OCI-LY7 (cell line): ENCODE results near the gene TRA2A. TPM values are rescaled to one million over a fixed set of nuclear protein-coding genes. Genes with fewer than 3 reads are reported as not detected.

Source experiments
- BruUV-seq: library from RNA; stranded (reverse); fragments of 400-500 nt; replicated peaks from 2 replicates; lab custom pipeline; 2021; lab: Mats Ljungman, UMichigan
- CTCF ChIA-PET: fragments of 300-600 bp; sonication (Branson Sonifier 250); formaldehyde crosslinking; loops from one replicate; lab custom pipeline; 2022; ENCODE audit warnings: antibody characterized with exemption; ENCODE audit not compliant: unreplicated experiment; lab: Charles Lee
- POLR2A ChIA-PET: fragments of 300-600 bp; sonication (Branson Sonifier 250); formaldehyde crosslinking; loops from one replicate; lab custom pipeline; 2022; ENCODE audit warnings: antibody characterized with exemption; lab: Charles Lee
- DNase-seq: peaks from one replicate; pipeline ENCODE4 v3.0.0-alpha.2; 2015; ENCODE audit warnings: low spot score
- H2AFZ ChIP-seq: fragments of 200-600 bp; sonication (generic), shearing (Covaris generic); 2 replicates; pipeline ENCODE4 v1.6.1; 2014; ENCODE audit warnings: mild to moderate bottlenecking, antibody characterized with exemption, low read length, moderate library complexity
- H3K27ac ChIP-seq: fragments of 200-600 bp; sonication (generic); 2 replicates; pipeline ENCODE4 v1.5.1; 2014; ENCODE audit warnings: mixed run types, low read depth, mild to moderate bottlenecking, moderate library complexity, low read length, inconsistent platforms; ENCODE audit not compliant: poor library complexity, severe bottlenecking
- H3K36me3 ChIP-seq: fragments of 200-600 bp; sonication (generic); 2 replicates; pipeline ENCODE4 v1.6.1; 2014; ENCODE audit warnings: mild to moderate bottlenecking, antibody characterized with exemption, low read length, moderate library complexity, mixed read lengths; ENCODE audit not compliant: insufficient read depth
- H3K4me1 ChIP-seq: fragments of 200-600 bp; sonication (generic); 2 replicates; pipeline ENCODE4 v1.5.1; 2014; ENCODE audit warnings: mild to moderate bottlenecking, low read length; ENCODE audit not compliant: insufficient read depth, poor library complexity, severe bottlenecking
- H3K4me2 ChIP-seq: fragments of 200-600 bp; sonication (generic); 2 replicates; pipeline ENCODE4 v1.6.1; 2014; ENCODE audit warnings: mild to moderate bottlenecking, low read length
- H3K4me3 ChIP-seq: fragments of 200-600 bp; sonication (generic); 2 replicates; pipeline ENCODE4 v1.5.1; 2014; ENCODE audit warnings: mild to moderate bottlenecking, low read depth, low read length; ENCODE audit not compliant: poor library complexity, severe bottlenecking
- H3K79me2 ChIP-seq: fragments of 200-600 bp; sonication (generic); 2 replicates; pipeline ENCODE4 v1.6.1; 2016; ENCODE audit warnings: low read depth, mild to moderate bottlenecking, low read length, moderate library complexity, mixed read lengths; ENCODE audit not compliant: insufficient read depth
- H3K9me2 ChIP-seq: fragments of 200-600 bp; sonication (generic); 2 replicates; pipeline ENCODE4 v1.6.1; 2016; ENCODE audit warnings: mild to moderate bottlenecking, low read length, mixed read lengths; ENCODE audit not compliant: insufficient read depth
- H3K9me3 ChIP-seq: fragments of 200-600 bp; sonication (generic); 2 replicates; pipeline ENCODE4 v1.6.1; 2014; ENCODE audit warnings: mild to moderate bottlenecking, mixed run types, low read length, mixed read lengths
- H4K20me1 ChIP-seq: fragments of 200-600 bp; sonication (generic); 2 replicates; pipeline ENCODE4 v1.6.1; 2014; ENCODE audit warnings: mild to moderate bottlenecking, antibody characterized with exemption, low read length, moderate library complexity, mixed read lengths; ENCODE audit not compliant: insufficient read depth
- CTCF ChIP-seq: fragments of 200-600 bp; sonication (generic); conservative IDR thresholded peaks from 2 replicates; pipeline ENCODE4 v1.5.1; 2014; ENCODE audit warnings: mild to moderate bottlenecking, antibody characterized with exemption, low read length, moderate library complexity, mixed read lengths
- EZH2phosphoT487 ChIP-seq: fragments of 200-600 bp; sonication (generic); IDR thresholded peaks from 2 replicates; pipeline ENCODE4 v1.6.1; 2018; ENCODE audit warnings: low read depth, borderline replicate concordance, mild to moderate bottlenecking, mixed run types, antibody characterized with exemption, low read length, moderate library complexity, mixed read lengths
- intact Hi-C: fragments of 100-400 bp; cut with micrococcal nuclease; formaldehyde crosslinking; loops from one replicate; pipeline ENCODE4 v1.10.0; 2022; ENCODE audit not compliant: unreplicated experiment
- total RNA-seq, 2 experiments: library from RNA; depleted of rRNA in 1 of 2; stranded (reverse); fragments of >200 nt in 1 of 2; shearing (Covaris generic) in 1 of 2; gene quantifications; 2 replicates each; pipeline ENCODE4 v1.2.3, GENCODE V29; 2014 to 2022

Gene TRA2A
- total RNA-seq, 2 experiments from 2014 or later = 41.4 to 129 TPM

DNA sequence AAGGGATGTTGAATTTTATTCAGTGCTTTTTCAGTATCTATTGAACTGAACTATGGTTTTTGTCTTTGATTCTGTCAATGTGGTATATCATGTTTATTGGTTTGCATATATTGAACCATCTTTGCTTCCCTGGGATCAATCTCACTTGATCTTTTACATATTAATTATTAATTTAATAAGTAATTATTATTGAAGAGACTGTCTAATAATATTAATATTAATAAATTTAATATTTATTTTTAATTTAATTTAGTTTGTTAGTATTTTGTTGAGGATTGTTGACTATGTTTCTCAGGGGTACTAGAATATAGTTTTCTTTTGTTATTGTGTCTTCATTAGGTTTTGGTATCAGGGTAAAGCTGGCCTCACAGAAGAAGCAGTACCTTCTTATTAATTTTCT lies 26.5 kb upstream of the TRA2A start:
- H3K27ac ChIP-seq = no peak overlapping the region
- no TSS peak for BruUV-seq
- no peak for TF ChIP-seq CTCF
- TF ChIP-seq EZH2phosphoT487 = no peak
- POLR2A ChIA-PET = no interaction called here
- H3K36me3 ChIP-seq = no peaks in the 10 kb centered on the region
- CTCF ChIA-PET = no interaction called here
- no peak overlapping the region for H3K4me3 ChIP-seq
- H2AFZ ChIP-seq = no peak overlapping the region
- H3K4me2 ChIP-seq = no peak overlapping the region
- no peaks in the 10 kb centered on the region for H3K79me2 ChIP-seq
- intact Hi-C loops = no loop called here
- H3K9me3 ChIP-seq = no peaks in the 10 kb centered on the region
- H3K9me2 ChIP-seq = no peaks in the 10 kb centered on the region
- H3K4me1 ChIP-seq = no peaks in the 10 kb centered on the region
- no peaks in the 10 kb centered on the region for H4K20me1 ChIP-seq
- DNase-seq = no peak

- Histone ChIP-seq H3K9me2 (no peaks in the 10 kb centered on the region), H3K79me2 (no peaks in the 10 kb centered on the region), H2AFZ (no peak overlapping the region), H3K27ac (no peak overlapping the region), H3K9me3 (no peaks in the 10 kb centered on the region), H4K20me1 (no peaks in the 10 kb centered on the region), H3K4me1 (peaks cover 18% of the 10 kb centered on the region), H3K4me3 (no peak overlapping the region), H3K4me2 (no peak overlapping the region), H3K36me3 (no peaks in the 10 kb centered on the region)
- BruUV-seq = no TSS peak
- DNase-seq = no peak
- ChIA-PET CTCF (no interaction called here), POLR2A (interaction anchor here (1.2 kb wide), 1 partner anchor 163 kb away, joined by 3 read pairs; no protein-coding TSS in a partner anchor)
- intact Hi-C loops = loop anchor here (1.0 to 10.0 kb wide), 7 partner anchors 23 to 1027 kb away; partner anchors contain the start of genes KLHL7 and PALS2
- no peak for TF ChIP-seq CTCF
- no peak for TF ChIP-seq EZH2phosphoT487
These were observed 15.9 kb upstream of the TRA2A start for GRCh38 chr7:23547662-23548061.

DNA sequence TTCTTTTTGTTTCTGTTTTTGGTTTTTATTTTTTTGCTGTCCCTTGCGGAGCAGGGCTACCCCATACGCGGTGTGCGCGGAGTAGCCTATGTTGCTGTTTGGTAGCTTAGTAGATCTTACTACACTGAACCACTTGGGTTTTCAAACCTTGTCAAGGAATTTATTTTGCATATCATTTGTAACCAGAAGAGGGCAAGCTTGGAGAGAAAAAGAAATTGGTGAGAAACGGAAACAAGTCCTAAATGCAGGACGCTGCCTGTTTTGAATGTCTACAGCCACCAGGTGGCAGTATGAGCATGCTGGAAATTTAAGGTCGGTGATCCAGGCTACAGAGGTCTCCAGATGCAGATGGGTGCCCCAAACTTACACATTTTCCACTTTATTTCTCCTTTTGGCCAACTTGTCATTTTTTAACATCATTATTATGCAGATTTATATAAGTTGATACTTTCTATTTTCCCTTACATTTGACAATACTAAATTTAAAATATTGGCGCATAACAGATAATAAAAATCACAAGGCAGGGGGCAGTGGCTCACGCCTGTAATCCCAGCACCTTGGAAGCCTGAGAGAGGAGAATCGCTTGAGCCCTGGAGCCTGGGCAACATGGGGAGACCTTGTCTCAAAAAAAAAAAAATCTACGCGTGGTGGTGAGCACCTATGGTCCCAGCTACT lies 15.3 kb upstream of the TRA2A start:
- H3K4me3 ChIP-seq = no peak overlapping the region
- peak; percentile 89 for DNase-seq
- intact Hi-C loops = loop anchor here (1.0 to 10.0 kb wide), 7 partner anchors 24 to 1028 kb away; partner anchors contain the start of genes KLHL7 and PALS2
- TF ChIP-seq EZH2phosphoT487 (no peak), CTCF (peak; percentile 98)
- H3K36me3 ChIP-seq = no peaks in the 10 kb centered on the region
- H3K4me1 ChIP-seq = peaks cover 18% of the 10 kb centered on the region
- H4K20me1 ChIP-seq = no peaks in the 10 kb centered on the region
- no peaks in the 10 kb centered on the region for H3K9me3 ChIP-seq
- no peak overlapping the region for H3K27ac ChIP-seq
- H3K9me2 ChIP-seq = no peaks in the 10 kb centered on the region
- H3K79me2 ChIP-seq = no peaks in the 10 kb centered on the region
- H2AFZ ChIP-seq = no peak overlapping the region
- ChIA-PET CTCF (no interaction called here), POLR2A (interaction anchor here (1.2 kb wide), 1 partner anchor 164 kb away, joined by 3 read pairs; no protein-coding TSS in a partner anchor)
- H3K4me2 ChIP-seq = peak overlapping the region; percentile 22; the same call in 1 of the 2 replicates
- BruUV-seq = no TSS peak
